SIG-M5 (cell line): ENCODE results near the gene RIOK3.
"Not testable (repeated sequence)": the region's sequence is repeated elsewhere in the genome, so short reads cannot be mapped to it uniquely, and the experiment has no call there.

Experiments used
- DNase-seq: peaks from one replicate; lab custom pipeline; 2025; lab: John Stamatoyannopoulos, UW

RIOK3 gene

GRCh38 chr18:23451011-23451410, 2.1 kb upstream of the RIOK3 start:
- no peak for DNase-seq

- DNase-seq, result no peak
These were observed 1.6 kb upstream of the RIOK3 start for GRCh38 chr18:23451491-23451890.

GRCh38 chr18:23452347-23452727, 750 bp upstream of the RIOK3 start:
- no peak for DNase-seq

GRCh38 chr18:23453680-23454058, 582 bp downstream of the RIOK3 start:
- no peak for DNase-seq

- DNase-seq, result no peak
These were observed 3.7 kb downstream of the RIOK3 start for GRCh38 chr18:23456835-23457234.

- DNase-seq, result no peak
These were observed 5.9 kb downstream of the RIOK3 start for GRCh38 chr18:23458830-23459529.

GRCh38 chr18:23459530-23459921, 6.4 kb downstream of the RIOK3 start:
- no peak for DNase-seq

GRCh38 chr18:23460285-23461273, 7.5 kb downstream of the RIOK3 start:
- DNase-seq, result no peak

- DNase-seq, result no peak
These were observed 9.8 kb downstream of the RIOK3 start for GRCh38 chr18:23462876-23463275.

- no peak for DNase-seq
These were observed 15.8 kb downstream of the RIOK3 start for GRCh38 chr18:23468753-23469459.

- no peak for DNase-seq
These were observed 17.7 kb downstream of the RIOK3 start for GRCh38 chr18:23470620-23471387.

GRCh38 chr18:23471486-23471885, 18.4 kb downstream of the RIOK3 start:
- DNase-seq, result no peak

- peak; percentile 43 for DNase-seq
These were observed 26.9 kb downstream of the RIOK3 start for GRCh38 chr18:23479829-23480505.

GRCh38 chr18:23484561-23485182, 31.6 kb downstream of the RIOK3 start:
- DNase-seq, result no peak

GRCh38 chr18:23485386-23485785, 32.3 kb downstream of the RIOK3 start:
- no peak for DNase-seq

GRCh38 chr18:23487738-23488570, 34.9 kb downstream of the RIOK3 start:
- no peak for DNase-seq

- DNase-seq, result not testable (repeated sequence)
These were observed 36.5 kb downstream of the RIOK3 start for GRCh38 chr18:23489586-23489985.

GRCh38 chr18:23493654-23494053, 40.6 kb downstream of the RIOK3 start:
- no peak for DNase-seq

GRCh38 chr18:23494992-23495391, 41.9 kb downstream of the RIOK3 start:
- DNase-seq, result no peak
